Measurements from ENCODE around the gene DPPA5.

GRCh38 chr6:73329201-73329600, 24.9 kb downstream of the DPPA5 start:
- TF ChIP-seq CTCF (conservative IDR thresholded peaks at IDR 0.05 in 1 of 2, IDR thresholded peaks at IDR 0.05 in 1 of 2; ENCODE audit: extremely low read depth in 1 of 2, insufficient read depth in 1 of 2, low read depth in 1 of 2, low read length in 2 of 2), result no peak
- no peak for TF ChIP-seq EZH2 (IDR thresholded peaks at IDR 0.05; ENCODE audit: borderline replicate concordance, low read length)
